ENCODE measurements around the gene RIMBP2. TPM values are rescaled to one million over a fixed set of nuclear protein-coding genes. Genes with fewer than 3 reads are reported as not detected.
A peak's percentile ranks its signal among the peaks of the same experiment; 100 is the strongest.

RIMBP2 gene
- polyA plus RNA-seq, 1 of the 3 experiments (the other 2 are of a cell fraction) = 0.90 TPM

DNA sequence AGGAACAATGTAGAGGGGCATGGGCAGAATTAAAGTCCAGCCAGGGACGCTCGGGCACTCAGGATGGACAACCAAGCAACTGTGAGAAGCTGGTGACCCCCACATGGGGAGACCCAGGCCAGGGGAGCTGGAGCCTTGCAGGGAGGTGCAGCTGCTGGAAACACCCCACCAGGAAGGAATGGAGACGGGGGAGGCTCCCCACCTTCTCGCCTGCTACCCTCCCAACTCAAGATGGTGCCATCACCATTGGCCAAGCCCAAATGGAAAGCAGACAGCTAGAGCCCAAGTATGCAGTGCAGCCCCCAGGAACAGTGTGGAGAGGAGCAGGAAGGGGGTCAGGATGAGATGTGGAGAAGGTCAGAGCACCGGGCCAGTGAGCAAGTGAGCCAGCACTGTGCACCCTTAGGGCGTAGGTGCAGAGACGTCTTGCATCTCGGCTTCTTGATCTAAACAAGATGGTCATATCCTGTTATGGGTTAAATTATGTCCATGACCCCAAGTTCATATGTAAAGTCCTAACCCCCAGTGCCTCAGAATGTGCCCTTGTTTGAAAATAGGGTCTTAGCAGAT is 159.5 kb downstream of the RIMBP2 start:
- peak overlapping the region; percentile 6 to 98; a peak in 3 of 4 replicates for H3K27ac ChIP-seq (ENCODE audit: low read depth in 2 of 2, low read length in 1 of 2)
- no peaks in the 10 kb centered on the region for H3K9me2 ChIP-seq
- H2AFZ ChIP-seq (ENCODE audit: low read depth) = no peak overlapping the region
- no peak overlapping the region for H3K4me2 ChIP-seq
- TF ChIP-seq TCF12 (IDR thresholded peaks at IDR 0.05) = no peak
- TF ChIP-seq, protein P1, sequence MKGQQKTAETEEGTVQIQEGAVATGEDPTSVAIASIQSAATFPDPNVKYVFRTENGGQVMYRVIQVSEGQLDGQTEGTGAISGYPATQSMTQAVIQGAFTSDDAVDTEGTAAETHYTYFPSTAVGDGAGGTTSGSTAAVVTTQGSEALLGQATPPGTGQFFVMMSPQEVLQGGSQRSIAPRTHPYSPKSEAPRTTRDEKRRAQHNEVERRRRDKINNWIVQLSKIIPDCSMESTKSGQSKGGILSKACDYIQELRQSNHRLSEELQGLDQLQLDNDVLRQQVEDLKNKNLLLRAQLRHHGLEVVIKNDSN (IDR thresholded peaks at IDR 0.05; ENCODE audit: borderline replicate concordance, low read depth) = no peak
- no peak for TF ChIP-seq GABPA (IDR thresholded peaks at IDR 0.05; ENCODE audit: low read depth)
- no peak for TF ChIP-seq NFIC (IDR thresholded peaks at IDR 0.05; ENCODE audit: borderline replicate concordance)
- TF ChIP-seq, protein P2, sequence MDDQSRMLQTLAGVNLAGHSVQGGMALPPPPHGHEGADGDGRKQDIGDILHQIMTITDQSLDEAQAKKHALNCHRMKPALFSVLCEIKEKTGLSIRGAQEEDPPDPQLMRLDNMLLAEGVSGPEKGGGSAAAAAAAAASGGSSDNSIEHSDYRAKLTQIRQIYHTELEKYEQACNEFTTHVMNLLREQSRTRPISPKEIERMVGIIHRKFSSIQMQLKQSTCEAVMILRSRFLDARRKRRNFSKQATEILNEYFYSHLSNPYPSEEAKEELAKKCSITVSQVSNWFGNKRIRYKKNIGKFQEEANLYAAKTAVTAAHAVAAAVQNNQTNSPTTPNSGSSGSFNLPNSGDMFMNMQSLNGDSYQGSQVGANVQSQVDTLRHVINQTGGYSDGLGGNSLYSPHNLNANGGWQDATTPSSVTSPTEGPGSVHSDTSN (IDR thresholded peaks at IDR 0.05) = no peak
- no peak for DNase-seq
- no peak overlapping the region for H3K9ac ChIP-seq
- ChIA-PET CTCF (interaction anchor here (0.5 kb wide), 1 partner anchor 524 kb away, joined by 3 read pairs; no protein-coding TSS in a partner anchor), POLR2A (interaction anchor here (1.3 to 3.3 kb wide), 3 partner anchors 17 to 191 kb away, joined by 3 to 12 read pairs (median 3); no protein-coding TSS in a partner anchor)
- H3K36me3 ChIP-seq (replicated peaks in 1 of 2; ENCODE audit: control insufficient read depth in 1 of 2, insufficient read depth in 2 of 2, low read length in 1 of 2) = no peaks in the 10 kb centered on the region
- no peaks in the 10 kb centered on the region for H4K20me1 ChIP-seq (ENCODE audit: insufficient read depth)
- 29% methylated on average over 8 of the region's 8 CpGs for WGBS (ENCODE audit: low lambda C conversion rate)
- no peak overlapping the region for H3K4me3 ChIP-seq (ENCODE audit: low read depth in 2 of 2, low read length in 1 of 2)
- H3F3A ChIP-seq (replicated peaks; ENCODE audit: insufficient read depth) = no peaks in the 10 kb centered on the region
- no peaks in the 10 kb centered on the region for H3K27me3 ChIP-seq (ENCODE audit: insufficient read depth)
- no peaks in the 10 kb centered on the region; the same call in 1 of the 2 replicates for H3K9me3 ChIP-seq
- peaks cover 0 to 57% of the 10 kb centered on the region in 2 experiments; a peak in 2 of 4 replicates for H3K4me1 ChIP-seq (ENCODE audit: control insufficient read depth in 1 of 2, insufficient read depth in 2 of 2, low read depth in 1 of 2, low read length in 1 of 2)
- H3K79me2 ChIP-seq (ENCODE audit: insufficient read depth) = no peaks in the 10 kb centered on the region

DNA sequence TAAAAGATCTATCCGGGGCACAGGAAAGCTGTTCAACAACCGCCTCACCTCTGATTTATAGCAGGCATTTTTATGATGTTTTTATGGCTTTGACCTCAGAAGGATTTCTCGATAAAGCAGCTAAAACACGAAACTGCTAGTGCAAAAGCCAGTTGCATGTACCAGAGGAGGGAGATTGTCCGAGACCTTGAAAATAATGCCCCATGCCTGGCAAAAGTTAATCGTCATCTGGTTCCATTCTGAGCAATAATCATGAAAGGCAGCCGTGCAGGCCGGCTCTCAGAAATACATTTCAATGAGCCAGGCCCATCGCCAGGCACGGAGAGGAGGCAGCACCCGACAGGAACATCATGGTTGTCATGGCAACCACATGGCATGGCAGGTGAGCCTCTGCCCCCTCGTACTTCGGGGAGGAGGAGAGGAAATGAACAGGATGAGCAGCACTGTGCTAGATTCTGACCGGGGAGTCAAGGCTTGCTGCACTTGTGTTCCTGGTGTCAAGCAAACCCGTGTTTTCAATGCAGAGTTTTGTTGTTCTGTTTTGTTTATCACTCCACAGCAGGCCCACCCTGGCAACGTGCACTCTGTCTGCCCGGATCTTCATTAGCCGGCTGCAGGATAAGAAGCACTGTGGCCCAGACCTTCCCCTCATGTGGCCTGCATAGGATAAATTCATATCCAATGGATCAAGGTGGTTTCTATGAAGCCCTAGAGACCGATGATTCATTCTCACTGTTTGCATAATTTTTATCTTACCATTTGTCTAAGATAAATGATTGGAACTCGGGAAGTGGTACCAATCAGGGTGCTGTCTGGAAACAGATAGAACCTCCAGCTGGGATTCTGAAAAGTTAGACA is 160.2 kb downstream of the RIMBP2 start:
- CTCF ChIA-PET = interaction anchor here (0.6 to 1.4 kb wide), 4 partner anchors 12 to 192 kb away, joined by 3 to 4 read pairs (median 3); no protein-coding TSS in a partner anchor
- POLR2A ChIA-PET = interaction anchor here (1.3 to 3.3 kb wide), 3 partner anchors 17 to 164 kb away, joined by 3 to 12 read pairs (median 5); no protein-coding TSS in a partner anchor
- H3K9ac ChIP-seq = no peak overlapping the region
- TF ChIP-seq NRF1 (IDR thresholded peaks at IDR 0.05; ENCODE audit: low read depth, low read length) (no peak), FOXJ3 (CRISPR knock-in tag; IDR thresholded peaks at IDR 0.05) (peak; percentile 71; the same call in 1 of the 2 replicates), MXI1 (IDR thresholded peaks at IDR 0.05; ENCODE audit: low read depth, low read length) (peak; percentile 74; the same call in 1 of the 2 replicates), CHD2 (IDR thresholded peaks at IDR 0.05; ENCODE audit: low read length, partially characterized antibody) (peak; percentile 9), RFX5 (IDR thresholded peaks at IDR 0.05; ENCODE audit: low read length) (peak; percentile 73), RCOR1 (IDR thresholded peaks at IDR 0.05; ENCODE audit: low read length) (peak; percentile 64), EZH2phosphoT487 (IDR thresholded peaks at IDR 0.05; ENCODE audit: borderline replicate concordance, low read depth) (no peak), GATA2 (CRISPR knock-in tag; IDR thresholded peaks at IDR 0.05) (peak; percentile 53; the same call in 1 of the 2 replicates), EP300 (IDR thresholded peaks at IDR 0.05; ENCODE audit: borderline replicate concordance in 1 of 2, low read depth in 1 of 2, low read length in 1 of 2) (peak in 1 of 2 experiments; percentile 80; a peak in 2 of 4 replicates)
- no peaks in the 10 kb centered on the region for H3K36me3 ChIP-seq (replicated peaks in 1 of 2; ENCODE audit: control insufficient read depth in 1 of 2, insufficient read depth in 2 of 2, low read length in 1 of 2)
- no peaks in the 10 kb centered on the region; the same call in 1 of the 2 replicates for H3K9me3 ChIP-seq
- H3K4me3 ChIP-seq (ENCODE audit: low read depth in 2 of 2, low read length in 1 of 2) = no peak overlapping the region
- peak; percentile 81 for DNase-seq
- no peaks in the 10 kb centered on the region for H4K20me1 ChIP-seq (ENCODE audit: insufficient read depth)
- H3K79me2 ChIP-seq (ENCODE audit: insufficient read depth) = no peaks in the 10 kb centered on the region
- H3F3A ChIP-seq (replicated peaks; ENCODE audit: insufficient read depth) = no peaks in the 10 kb centered on the region
- no peak overlapping the region for H2AFZ ChIP-seq (ENCODE audit: low read depth)
- WGBS (ENCODE audit: low lambda C conversion rate) = 6% methylated on average over 11 of the region's 20 CpGs
- no peak overlapping the region for H3K4me2 ChIP-seq
- H3K27ac ChIP-seq (ENCODE audit: low read depth in 2 of 2, low read length in 1 of 2) = peak overlapping the region in 1 of 2 experiments; percentile 98; a peak in 3 of 4 replicates
- peaks cover 0 to 57% of the 10 kb centered on the region in 2 experiments; a peak in 2 of 4 replicates for H3K4me1 ChIP-seq (ENCODE audit: control insufficient read depth in 1 of 2, insufficient read depth in 2 of 2, low read depth in 1 of 2, low read length in 1 of 2)
- no peaks in the 10 kb centered on the region for H3K9me2 ChIP-seq
- no peaks in the 10 kb centered on the region for H3K27me3 ChIP-seq (ENCODE audit: insufficient read depth)

Measured in SK-N-SH (cell line).